HG03103 (cell line): Measurements from ENCODE around the gene CA5A.
"Not testable (repeated sequence)": the region's sequence is repeated elsewhere in the genome, so short reads cannot be mapped to it uniquely, and the experiment has no call there.

ENCODE experiments used
- ATAC-seq: cut with Tn5 transposase; IDR thresholded peaks from one replicate; pipeline ENCODE4 v1.9.1; 2021; ENCODE audit warnings: low read depth; ENCODE audit not compliant: unreplicated experiment

CA5A gene

GRCh38 chr16:87874639-87875427 lies 61.5 kb downstream of the CA5A start:
- no peak for ATAC-seq

- ATAC-seq: not testable (repeated sequence)
Measured at GRCh38 chr16:87870418-87871291, 65.7 kb downstream of the CA5A start.

- ATAC-seq: not testable (repeated sequence)
Measured at GRCh38 chr16:87869879-87870417, 66.4 kb downstream of the CA5A start.

- ATAC-seq: peak; percentile 46
Measured at GRCh38 chr16:87869061-87869878, 67.1 kb downstream of the CA5A start, which contains the start of gene SLC7A5. Gene SLC7A5 (minus strand): TSS chr16:87869507. CDS start chr16:87869422, 85 bp downstream.

- ATAC-seq: not testable (repeated sequence)
Measured at GRCh38 chr16:87868254-87869029, 67.9 kb downstream of the CA5A start.

GRCh38 chr16:87865902-87866555 lies 70.3 kb downstream of the CA5A start:
- ATAC-seq: not testable (repeated sequence)

GRCh38 chr16:87864331-87864989 lies 71.9 kb downstream of the CA5A start:
- no peak for ATAC-seq

GRCh38 chr16:87863327-87863635 lies 73.0 kb downstream of the CA5A start:
- not testable (repeated sequence) for ATAC-seq

- not testable (repeated sequence) for ATAC-seq
Measured at GRCh38 chr16:87862597-87863326, 73.6 kb downstream of the CA5A start.

- ATAC-seq: not testable (repeated sequence)
Measured at GRCh38 chr16:87861300-87862099, 74.8 kb downstream of the CA5A start.

- ATAC-seq: no peak
Measured at GRCh38 chr16:87860553-87861299, 75.6 kb downstream of the CA5A start.

- not testable (repeated sequence) for ATAC-seq
Measured at GRCh38 chr16:87858151-87858993, 78.0 kb downstream of the CA5A start.

GRCh38 chr16:87856791-87857228 lies 79.5 kb downstream of the CA5A start:
- no peak for ATAC-seq

GRCh38 chr16:87855852-87856715 lies 80.2 kb downstream of the CA5A start:
- no peak for ATAC-seq
